ENCODE data around the gene IL17A. TPM values are rescaled to one million over a fixed set of nuclear protein-coding genes. Genes with fewer than 3 reads are reported as not detected.
"Not testable (repeated sequence)": the region's sequence is repeated elsewhere in the genome, so short reads cannot be mapped to it uniquely, and the experiment has no call there.

Gene IL17A
- total RNA-seq, 2 donors from 2014 or later, result not detected

DNA sequence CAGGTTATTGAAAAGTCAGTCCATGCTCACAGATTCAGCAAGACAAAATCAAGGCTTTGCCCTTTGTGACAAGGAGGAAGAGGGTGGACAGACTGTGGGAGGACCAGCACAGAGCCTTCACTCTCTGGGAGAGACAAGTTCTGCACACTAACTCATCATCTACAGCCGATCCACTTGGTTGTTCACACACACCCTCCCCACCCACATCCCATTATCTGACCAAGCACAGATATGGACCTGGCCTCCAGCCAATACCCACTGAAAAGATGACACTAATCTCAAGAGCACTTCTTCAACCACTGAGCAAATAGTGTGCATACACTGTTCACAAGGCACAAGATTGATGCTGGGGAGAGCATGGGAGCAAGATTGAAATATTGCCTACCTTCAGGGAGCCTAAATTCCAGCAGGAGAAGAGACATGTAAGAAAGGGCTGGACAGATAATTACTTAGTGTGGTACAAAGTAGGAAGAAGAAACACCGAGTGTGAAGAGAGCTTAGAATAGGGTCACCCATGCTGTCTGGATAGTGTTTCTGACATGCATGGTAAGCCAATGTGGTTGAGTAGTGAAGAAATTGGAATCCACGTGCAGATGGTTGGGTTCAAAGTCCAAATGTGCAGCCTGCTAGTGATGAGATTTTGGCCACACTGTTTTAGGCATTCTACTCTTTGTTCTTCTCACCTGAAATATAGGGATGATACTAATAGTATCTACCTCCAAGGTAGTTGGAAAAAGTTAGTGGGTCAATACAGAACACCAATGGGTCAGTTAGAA, 21.7 kb upstream of the IL17A start:
- Histone ChIP-seq H3K36me3 (no peaks in the 10 kb centered on the region), H3K4me1 (ENCODE audit: control insufficient read depth in 1 of 2, low read depth in 2 of 2) (no peaks in the 10 kb centered on the region), H3K27me3 (replicated peaks; ENCODE audit: insufficient read depth) (no peaks in the 10 kb centered on the region), H3K4me3 (no peak overlapping the region), H3K9me3 (no peaks in the 10 kb centered on the region), H3K27ac (no peak overlapping the region)
- no peak for DNase-seq (ENCODE audit: low spot score)
- ATAC-seq (ENCODE audit: insufficient number of reproducible peaks, low FRiP score, low read depth), result no peak
- TF ChIP-seq, protein P1, sequence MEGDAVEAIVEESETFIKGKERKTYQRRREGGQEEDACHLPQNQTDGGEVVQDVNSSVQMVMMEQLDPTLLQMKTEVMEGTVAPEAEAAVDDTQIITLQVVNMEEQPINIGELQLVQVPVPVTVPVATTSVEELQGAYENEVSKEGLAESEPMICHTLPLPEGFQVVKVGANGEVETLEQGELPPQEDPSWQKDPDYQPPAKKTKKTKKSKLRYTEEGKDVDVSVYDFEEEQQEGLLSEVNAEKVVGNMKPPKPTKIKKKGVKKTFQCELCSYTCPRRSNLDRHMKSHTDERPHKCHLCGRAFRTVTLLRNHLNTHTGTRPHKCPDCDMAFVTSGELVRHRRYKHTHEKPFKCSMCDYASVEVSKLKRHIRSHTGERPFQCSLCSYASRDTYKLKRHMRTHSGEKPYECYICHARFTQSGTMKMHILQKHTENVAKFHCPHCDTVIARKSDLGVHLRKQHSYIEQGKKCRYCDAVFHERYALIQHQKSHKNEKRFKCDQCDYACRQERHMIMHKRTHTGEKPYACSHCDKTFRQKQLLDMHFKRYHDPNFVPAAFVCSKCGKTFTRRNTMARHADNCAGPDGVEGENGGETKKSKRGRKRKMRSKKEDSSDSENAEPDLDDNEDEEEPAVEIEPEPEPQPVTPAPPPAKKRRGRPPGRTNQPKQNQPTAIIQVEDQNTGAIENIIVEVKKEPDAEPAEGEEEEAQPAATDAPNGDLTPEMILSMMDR (IDR thresholded peaks at IDR 0.05), result no peak

- no peak overlapping the region for H3K4me3 ChIP-seq
- H3K36me3 ChIP-seq, result no peaks in the 10 kb centered on the region
- no peaks in the 10 kb centered on the region for H3K27me3 ChIP-seq (replicated peaks; ENCODE audit: insufficient read depth)
- ATAC-seq (ENCODE audit: insufficient number of reproducible peaks, low FRiP score, low read depth) (no peak), DNase-seq (ENCODE audit: low spot score) (no peak)
- no peaks in the 10 kb centered on the region for H3K9me3 ChIP-seq
- no peak overlapping the region for H3K27ac ChIP-seq
- TF ChIP-seq, protein P1 (IDR thresholded peaks at IDR 0.05), result no peak
- H3K4me1 ChIP-seq (ENCODE audit: control insufficient read depth in 1 of 2, low read depth in 2 of 2), result no peaks in the 10 kb centered on the region
Observed at GRCh38 chr6:52167267-52167666, 18.9 kb upstream of the IL17A start.

GRCh38 chr6:52168351-52168750, 17.8 kb upstream of the IL17A start:
- H3K4me1 ChIP-seq (ENCODE audit: control insufficient read depth in 1 of 2, low read depth in 2 of 2); H3K27me3 ChIP-seq (replicated peaks; ENCODE audit: insufficient read depth); DNase-seq (ENCODE audit: low spot score); ATAC-seq (ENCODE audit: insufficient number of reproducible peaks, low FRiP score, low read depth); H3K9me3 ChIP-seq; H3K4me3 ChIP-seq; H3K36me3 ChIP-seq; H3K27ac ChIP-seq: not testable (repeated sequence)

DNA sequence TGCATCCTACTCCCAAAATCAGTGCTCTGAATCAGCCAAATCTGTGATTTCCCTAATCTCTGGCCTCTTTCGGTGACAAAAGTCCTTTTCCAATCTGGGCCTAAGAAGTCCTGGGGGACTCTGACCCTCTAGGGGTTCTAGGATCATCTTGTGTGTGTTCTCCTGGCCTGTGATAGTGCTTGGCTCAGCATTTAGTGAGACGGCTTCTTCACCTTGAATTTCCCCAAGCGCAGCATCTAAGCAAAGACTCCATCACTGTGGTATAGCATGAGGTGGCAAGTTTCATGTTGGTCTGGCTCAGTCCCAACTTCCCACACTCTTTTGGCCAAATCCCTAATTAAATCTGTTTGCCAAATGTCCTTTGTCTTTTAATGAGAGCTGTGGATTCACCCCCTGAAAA, 12.1 kb upstream of the IL17A start:
- H3K27me3 ChIP-seq (replicated peaks; ENCODE audit: insufficient read depth), result no peaks in the 10 kb centered on the region
- no peaks in the 10 kb centered on the region for H3K36me3 ChIP-seq
- H3K4me1 ChIP-seq (ENCODE audit: control insufficient read depth in 1 of 2, low read depth in 2 of 2), result no peaks in the 10 kb centered on the region
- H3K9me3 ChIP-seq, result no peaks in the 10 kb centered on the region
- H3K27ac ChIP-seq, result no peak overlapping the region
- DNase-seq (ENCODE audit: low spot score) (no peak), ATAC-seq (ENCODE audit: insufficient number of reproducible peaks, low FRiP score, low read depth) (no peak)
- TF ChIP-seq, protein P1 (IDR thresholded peaks at IDR 0.05), result no peak
- no peak overlapping the region for H3K4me3 ChIP-seq

DNA sequence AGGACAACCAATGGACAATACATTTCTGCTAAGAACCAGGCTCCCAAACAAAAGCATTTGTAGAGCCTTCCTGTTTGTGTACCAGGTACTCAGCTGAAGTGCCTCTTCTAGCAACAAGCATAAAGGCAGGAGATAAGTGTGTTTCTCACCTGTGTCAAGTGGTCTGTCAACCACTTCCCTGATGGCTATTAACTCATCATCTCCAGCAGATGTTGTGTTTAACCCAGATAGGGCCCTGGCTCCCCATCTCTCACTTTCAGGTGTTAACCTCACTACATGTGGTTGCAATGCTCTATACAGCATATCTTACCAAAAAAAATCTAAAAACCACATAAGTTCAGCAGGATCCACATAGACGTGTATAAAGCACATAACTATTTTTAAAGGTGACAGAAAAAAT, 9.6 kb upstream of the IL17A start:
- no peaks in the 10 kb centered on the region for H3K4me1 ChIP-seq (ENCODE audit: control insufficient read depth in 1 of 2, low read depth in 2 of 2)
- no peak overlapping the region for H3K27ac ChIP-seq
- H3K9me3 ChIP-seq, result no peaks in the 10 kb centered on the region
- no peaks in the 10 kb centered on the region for H3K36me3 ChIP-seq
- DNase-seq (ENCODE audit: low spot score) (no peak), ATAC-seq (ENCODE audit: insufficient number of reproducible peaks, low FRiP score, low read depth) (no peak)
- H3K27me3 ChIP-seq (replicated peaks; ENCODE audit: insufficient read depth), result no peaks in the 10 kb centered on the region
- TF ChIP-seq, protein P1 (IDR thresholded peaks at IDR 0.05), result no peak
- H3K4me3 ChIP-seq, result no peak overlapping the region

- ATAC-seq (ENCODE audit: insufficient number of reproducible peaks, low FRiP score, low read depth) (no peak), DNase-seq (ENCODE audit: low spot score) (no peak)
- Histone ChIP-seq H3K27me3 (replicated peaks; ENCODE audit: insufficient read depth) (no peaks in the 10 kb centered on the region), H3K27ac (no peak overlapping the region), H3K4me1 (ENCODE audit: control insufficient read depth in 1 of 2, low read depth in 2 of 2) (no peaks in the 10 kb centered on the region), H3K4me3 (no peak overlapping the region), H3K36me3 (no peaks in the 10 kb centered on the region), H3K9me3 (no peaks in the 10 kb centered on the region)
- TF ChIP-seq, protein P1 (IDR thresholded peaks at IDR 0.05), result no peak
Observed at GRCh38 chr6:52177961-52178360, 8.2 kb upstream of the IL17A start.

All from thoracic aorta (tissue), 2 donors.